Progenitor cell of endocrine pancreas (in vitro differentiated cells): Measurements from ENCODE around the gene TMEM120B. TPM values are rescaled to one million over a fixed set of nuclear protein-coding genes. Genes with fewer than 3 reads are reported as not detected.
A peak's percentile ranks its signal among the peaks of the same experiment; 100 is the strongest.

ENCODE experiments used
- DNase-seq: peaks from one replicate; pipeline ENCODE4 v3.0.0; 2021; ENCODE audit warnings: low spot score; ENCODE audit not compliant: unreplicated experiment
- H3K27ac Mint-ChIP-seq: 2 replicates; pipeline ENCODE4 v1.8.0; 2021; ENCODE audit warnings: mild to moderate bottlenecking, moderate library complexity, mixed read lengths
- H3K27me3 Mint-ChIP-seq: 2 replicates; pipeline ENCODE4 v1.8.0; 2021; ENCODE audit warnings: mixed read lengths
- H3K36me3 Mint-ChIP-seq: 2 replicates; pipeline ENCODE4 v1.8.0; 2022; ENCODE audit warnings: mixed read lengths; ENCODE audit not compliant: insufficient read depth
- H3K4me1 Mint-ChIP-seq: 2 replicates; pipeline ENCODE4 v1.8.0; 2021; ENCODE audit warnings: low read depth, mixed read lengths
- H3K4me3 Mint-ChIP-seq: 2 replicates; pipeline ENCODE4 v1.8.0; 2021; ENCODE audit warnings: low read depth, mild to moderate bottlenecking, moderate library complexity, mixed read lengths
- H3K9me3 Mint-ChIP-seq: 2 replicates; pipeline ENCODE4 v1.8.0; 2021; ENCODE audit warnings: low read depth, mixed read lengths
- total RNA-seq: library from RNA; stranded (reverse); gene quantifications from 2 replicates; pipeline ENCODE4 v1.2.1, GENCODE V29; 2021
- TF ChIP-seq, protein P1 (sequence below): fragments of 200-600 bp; sonication (generic); IDR thresholded peaks from one replicate; pipeline ENCODE4 v1.5.0; 2021; ENCODE audit warnings: antibody characterized with exemption, mild to moderate bottlenecking; ENCODE audit not compliant: unreplicated experiment

The TMEM120B gene
- total RNA-seq, 1 donor from 2014 or later = 16.1 TPM

DNA sequence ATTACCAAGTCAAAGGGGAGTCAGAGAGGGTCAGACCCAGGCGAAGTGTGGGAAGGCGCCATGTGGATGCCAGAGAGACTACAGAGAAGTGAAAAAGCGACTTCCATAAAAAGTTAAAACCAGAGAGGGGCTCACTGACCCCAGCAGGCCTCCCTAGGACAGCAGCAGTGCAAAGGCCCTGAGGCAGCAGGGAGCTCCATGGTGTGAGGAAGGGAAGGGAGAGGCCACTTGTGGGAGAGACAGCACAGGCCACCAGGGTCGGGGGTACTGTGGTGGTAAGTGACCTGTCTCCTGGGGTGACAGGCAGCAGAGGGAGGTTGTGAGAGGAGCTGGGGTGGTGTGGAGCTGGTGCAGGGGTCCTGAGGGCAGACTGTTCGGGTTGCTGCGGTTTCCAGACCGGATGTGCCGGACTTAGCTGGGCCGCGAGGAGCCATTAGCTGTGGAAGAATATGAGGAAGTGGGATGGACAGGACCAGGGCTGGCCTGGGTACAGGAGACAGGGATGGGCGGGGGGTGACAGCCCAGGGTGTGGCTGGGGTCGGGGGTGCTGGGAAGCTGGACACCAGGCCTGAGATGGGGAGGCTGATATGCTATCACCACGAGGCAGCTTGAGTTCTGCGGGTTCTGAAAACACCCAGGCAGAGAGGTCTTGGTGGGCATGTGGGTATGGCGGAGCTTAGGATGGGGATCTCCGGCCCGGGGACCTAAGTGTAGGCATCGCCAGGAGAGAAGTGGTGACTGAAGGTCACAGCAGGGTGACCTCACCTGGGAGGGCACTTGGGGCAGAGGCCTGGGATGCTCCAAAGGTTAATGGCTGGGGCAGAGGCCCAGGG is 114.0 kb downstream of the TMEM120B start:
- Mint-ChIP-seq H3K4me3 (no peak overlapping the region), H3K9me3 (no peaks in the 10 kb centered on the region), H3K27me3 (no peaks in the 10 kb centered on the region), H3K36me3 (peaks cover 16% of the 10 kb centered on the region), H3K4me1 (no peaks in the 10 kb centered on the region), H3K27ac (peak overlapping the region; percentile 46)
- no peak for DNase-seq
- TF ChIP-seq, protein P1, sequence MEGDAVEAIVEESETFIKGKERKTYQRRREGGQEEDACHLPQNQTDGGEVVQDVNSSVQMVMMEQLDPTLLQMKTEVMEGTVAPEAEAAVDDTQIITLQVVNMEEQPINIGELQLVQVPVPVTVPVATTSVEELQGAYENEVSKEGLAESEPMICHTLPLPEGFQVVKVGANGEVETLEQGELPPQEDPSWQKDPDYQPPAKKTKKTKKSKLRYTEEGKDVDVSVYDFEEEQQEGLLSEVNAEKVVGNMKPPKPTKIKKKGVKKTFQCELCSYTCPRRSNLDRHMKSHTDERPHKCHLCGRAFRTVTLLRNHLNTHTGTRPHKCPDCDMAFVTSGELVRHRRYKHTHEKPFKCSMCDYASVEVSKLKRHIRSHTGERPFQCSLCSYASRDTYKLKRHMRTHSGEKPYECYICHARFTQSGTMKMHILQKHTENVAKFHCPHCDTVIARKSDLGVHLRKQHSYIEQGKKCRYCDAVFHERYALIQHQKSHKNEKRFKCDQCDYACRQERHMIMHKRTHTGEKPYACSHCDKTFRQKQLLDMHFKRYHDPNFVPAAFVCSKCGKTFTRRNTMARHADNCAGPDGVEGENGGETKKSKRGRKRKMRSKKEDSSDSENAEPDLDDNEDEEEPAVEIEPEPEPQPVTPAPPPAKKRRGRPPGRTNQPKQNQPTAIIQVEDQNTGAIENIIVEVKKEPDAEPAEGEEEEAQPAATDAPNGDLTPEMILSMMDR = no peak

DNA sequence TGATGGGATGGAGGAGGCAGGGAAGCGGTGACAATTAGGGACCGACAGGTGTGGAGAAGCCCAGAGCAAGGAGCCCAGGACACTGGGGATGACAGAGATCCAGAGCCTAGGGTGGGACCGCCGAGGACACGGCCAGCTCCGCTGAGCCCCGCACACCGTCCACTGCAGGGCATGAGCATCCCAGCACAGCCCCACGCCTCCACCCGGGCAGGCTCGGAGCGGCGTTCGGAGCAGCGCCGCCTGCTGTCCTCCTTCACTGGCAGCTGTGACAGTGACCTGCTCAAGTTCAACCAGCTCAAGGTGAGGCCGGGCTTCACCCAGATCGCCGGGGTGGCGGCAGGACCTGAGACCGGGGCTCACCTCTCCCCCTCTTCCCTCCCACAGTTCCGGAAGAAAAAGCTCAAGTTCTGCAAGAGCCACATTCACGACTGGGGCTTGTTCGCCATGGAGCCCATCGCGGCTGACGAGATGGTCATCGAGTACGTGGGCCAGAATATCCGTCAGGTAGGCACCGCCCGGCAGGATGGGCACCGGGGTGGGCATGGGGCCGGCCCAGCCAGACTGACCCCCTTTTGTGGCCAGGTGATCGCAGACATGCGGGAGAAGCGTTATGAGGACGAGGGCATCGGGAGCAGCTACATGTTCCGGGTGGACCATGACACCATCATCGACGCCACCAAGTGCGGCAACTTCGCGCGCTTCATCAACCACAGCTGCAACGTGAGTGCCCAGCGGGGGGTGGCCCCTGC is 115.0 kb downstream of the TMEM120B start:
- no peak overlapping the region for H3K27ac Mint-ChIP-seq
- H3K4me3 Mint-ChIP-seq = no peak overlapping the region
- no peaks in the 10 kb centered on the region for H3K9me3 Mint-ChIP-seq
- H3K4me1 Mint-ChIP-seq = no peaks in the 10 kb centered on the region
- TF ChIP-seq, protein P1 = no peak
- H3K27me3 Mint-ChIP-seq = no peaks in the 10 kb centered on the region
- H3K36me3 Mint-ChIP-seq = peaks cover 21% of the 10 kb centered on the region
- no peak for DNase-seq

DNA sequence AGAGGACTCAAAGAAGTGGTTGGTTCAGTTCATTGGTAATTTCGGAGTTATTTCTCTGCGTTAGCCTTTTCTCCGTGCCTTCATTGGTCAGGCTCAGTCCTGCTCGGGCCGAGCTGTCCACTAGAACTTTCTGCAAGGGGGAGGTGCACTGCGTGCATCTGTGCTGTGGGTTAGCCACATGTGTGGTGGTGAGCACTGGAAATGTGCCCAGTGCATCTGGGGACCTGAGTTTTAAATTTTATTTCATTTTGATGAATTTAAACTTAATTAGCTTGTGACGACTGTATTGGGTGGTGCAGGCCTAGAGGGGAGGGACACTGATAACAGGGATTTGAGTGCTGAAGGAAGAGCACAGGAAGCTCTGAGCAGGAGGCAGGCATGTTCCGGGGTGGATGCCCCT is 115.8 kb downstream of the TMEM120B start:
- Mint-ChIP-seq H3K36me3 (peaks cover 22% of the 10 kb centered on the region), H3K27me3 (no peaks in the 10 kb centered on the region), H3K4me1 (no peaks in the 10 kb centered on the region), H3K4me3 (no peak overlapping the region), H3K9me3 (no peaks in the 10 kb centered on the region), H3K27ac (no peak overlapping the region)
- DNase-seq = no peak
- TF ChIP-seq, protein P1 = no peak

DNA sequence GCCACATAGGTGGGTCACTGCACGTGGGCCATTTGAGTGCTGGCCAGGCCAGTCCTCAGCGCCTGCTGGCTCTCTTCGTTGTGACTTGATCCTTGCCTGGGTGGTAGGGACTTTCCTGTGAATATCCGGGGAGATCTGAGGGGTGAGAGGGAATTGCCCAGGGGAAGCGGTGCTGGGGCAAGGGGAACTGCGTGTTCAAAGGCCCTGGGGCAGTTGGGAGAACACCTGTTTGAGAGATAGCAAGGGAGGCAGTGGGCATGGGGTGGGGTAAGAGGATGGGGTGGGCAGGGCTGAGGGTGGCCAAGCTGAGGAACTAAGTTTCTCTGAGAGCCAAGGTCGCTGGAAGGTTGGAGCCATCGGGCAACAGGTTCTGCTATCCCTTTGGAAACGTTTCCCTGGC is 116.3 kb downstream of the TMEM120B start:
- Mint-ChIP-seq H3K27ac (peak overlapping the region; percentile 26), H3K36me3 (peaks cover 22% of the 10 kb centered on the region), H3K4me3 (no peak overlapping the region), H3K27me3 (no peaks in the 10 kb centered on the region), H3K4me1 (no peaks in the 10 kb centered on the region), H3K9me3 (no peaks in the 10 kb centered on the region)
- TF ChIP-seq, protein P1 = no peak
- no peak for DNase-seq

DNA sequence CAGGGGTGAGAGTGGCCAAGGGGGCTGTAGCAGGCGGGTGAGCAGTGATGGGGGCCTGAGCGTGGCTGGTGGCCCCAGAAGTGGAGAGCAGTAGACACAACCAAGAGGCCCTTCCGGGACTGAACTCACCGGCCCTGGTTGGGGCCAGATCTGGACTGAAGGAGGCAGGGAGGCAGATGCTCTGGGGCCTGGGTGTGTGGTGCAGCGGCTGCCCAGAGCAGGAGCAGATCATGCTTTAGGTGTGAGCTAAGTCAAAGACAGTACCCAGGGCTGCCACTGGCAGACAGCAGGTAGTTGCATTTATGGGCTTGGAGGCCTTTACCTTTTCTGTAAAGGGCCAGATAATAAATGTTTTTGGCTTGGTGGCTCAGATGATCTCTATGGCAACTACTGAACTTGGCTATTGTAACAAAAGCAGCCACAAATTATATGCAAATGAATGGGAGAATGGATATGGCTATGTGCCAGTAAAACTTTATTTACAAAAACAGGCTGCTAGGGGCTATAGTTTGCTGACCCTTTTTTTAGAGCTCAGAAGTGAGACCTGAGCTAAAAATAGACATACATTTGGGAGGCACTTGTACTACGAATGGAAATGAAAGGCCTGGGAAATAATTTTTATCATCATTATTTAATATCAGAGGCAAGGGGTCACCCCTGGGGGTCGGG is 116.8 kb downstream of the TMEM120B start:
- peak overlapping the region; percentile 26 for H3K27ac Mint-ChIP-seq
- H3K9me3 Mint-ChIP-seq = no peaks in the 10 kb centered on the region
- no peak for DNase-seq
- TF ChIP-seq, protein P1 = no peak
- H3K4me1 Mint-ChIP-seq = no peaks in the 10 kb centered on the region
- no peak overlapping the region for H3K4me3 Mint-ChIP-seq
- no peaks in the 10 kb centered on the region for H3K27me3 Mint-ChIP-seq
- peaks cover 22% of the 10 kb centered on the region for H3K36me3 Mint-ChIP-seq
